Endothelial cell of umbilical vein (primary cell): ENCODE measurements around the gene LRRTM3. TPM values are rescaled to one million over a fixed set of nuclear protein-coding genes. Genes with fewer than 3 reads are reported as not detected.

Experiments used
- BruUV-seq: library from RNA; stranded (reverse); fragments of 400-500 nt; replicated peaks from 2 replicates; lab custom pipeline; 2021; lab: Mats Ljungman, UMichigan
- CTCF ChIA-PET: fragments of 300-600, 350-600 bp; sonication (Branson Sonifier 250); formaldehyde crosslinking; loops from one replicate; lab custom pipeline; 2021; ENCODE audit warnings: antibody characterized with exemption, inconsistent platforms; lab: Charles Lee
- POLR2A ChIA-PET: fragments of 300-600, 350-600 bp; sonication (Branson Sonifier 250); formaldehyde crosslinking; loops from one replicate; lab custom pipeline; 2021; ENCODE audit warnings: antibody characterized with exemption, inconsistent platforms; lab: Charles Lee
- DNase-seq: peaks from one replicate; pipeline ENCODE4 v3.0.0-alpha.2; 2011; ENCODE audit warnings: low read depth, low spot score
- FAIRE-seq: peaks from 2 replicates; lab custom pipeline; 2011; peaks lifted over from hg19 to GRCh38; lab: Jason Lieb, UNC
- H2AFZ ChIP-seq: 2 replicates; pipeline ENCODE4 v1.6.0; 2012; ENCODE audit warnings: low read depth, low read length, control low read depth, inconsistent platforms
- H3K27ac ChIP-seq: 2 replicates; pipeline ENCODE4 v1.5.1; 2011; ENCODE audit warnings: low read depth, mild to moderate bottlenecking, control low read depth, low read length, moderate library complexity; ENCODE audit not compliant: insufficient read depth
- H3K27me3 ChIP-seq, 2 experiments: 2 replicates each; pipeline versions ENCODE4 v1.6.0 to v1.6.1; 2011; ENCODE audit warnings: low read length in 2 of 2, mixed read lengths in 1 of 2; ENCODE audit not compliant: control insufficient read depth in 2 of 2, insufficient read depth in 2 of 2
- H3K36me3 ChIP-seq, 2 experiments: 2 replicates in 1 of 2; 3 replicates in 1 of 2; pipeline ENCODE4 v1.5.1; 2011; ENCODE audit warnings: low read length in 2 of 2, mild to moderate bottlenecking in 1 of 2, moderate library complexity in 1 of 2; ENCODE audit not compliant: control insufficient read depth in 2 of 2, insufficient read depth in 2 of 2; ENCODE audit errors: extremely low read depth in 1 of 2
- H3K4me1 ChIP-seq: 3 replicates; pipeline ENCODE4 v1.5.1; 2011; ENCODE audit warnings: mild to moderate bottlenecking, low read length; ENCODE audit not compliant: control insufficient read depth, insufficient read depth; ENCODE audit errors: extremely low read depth
- H3K4me2 ChIP-seq: 2 replicates; pipeline ENCODE4 v1.6.1; 2011; ENCODE audit warnings: low read length, control low read depth, mixed read lengths; ENCODE audit not compliant: insufficient read depth
- H3K4me3 ChIP-seq, 3 experiments: fragments of 200-600 bp in 1 of 3; sonication (generic), shearing (Covaris generic) in 1 of 3; replicated peaks in 1 of 3; 2 replicates each; pipeline ENCODE4 v1.5.1; 2011 to 2016; ENCODE audit warnings: control low read depth in 3 of 3, low read length in 3 of 3, mild to moderate bottlenecking in 2 of 3, inconsistent platforms in 1 of 3, low read depth in 1 of 3, moderate library complexity in 1 of 3; ENCODE audit not compliant: insufficient read depth in 1 of 3
- H3K79me2 ChIP-seq: 2 replicates; pipeline ENCODE4 v1.6.0; 2012; ENCODE audit warnings: low read length, inconsistent platforms; ENCODE audit not compliant: control insufficient read depth, insufficient read depth
- H3K9ac ChIP-seq: replicated peaks from 2 replicates; pipeline ENCODE3; 2011; ENCODE audit warnings: low read length, control low read depth; ENCODE audit not compliant: insufficient read depth; ENCODE audit errors: extremely low read depth
- H3K9me1 ChIP-seq: replicated peaks from 3 replicates; pipeline ENCODE4 v1.6.0; 2011; ENCODE audit warnings: mild to moderate bottlenecking, low read length; ENCODE audit not compliant: control insufficient read depth, insufficient read depth; ENCODE audit errors: extremely low read depth
- H3K9me3 ChIP-seq: replicated peaks from 2 replicates; pipeline ENCODE4 v1.5.1; 2012; ENCODE audit warnings: low read length, inconsistent platforms; ENCODE audit not compliant: control insufficient read depth, insufficient read depth
- H4K20me1 ChIP-seq: replicated peaks from 2 replicates; pipeline ENCODE3; 2011; ENCODE audit warnings: mild to moderate bottlenecking, low read length; ENCODE audit not compliant: control insufficient read depth, insufficient read depth; ENCODE audit errors: extremely low read depth
- CTCF ChIP-seq, 2 donors: IDR thresholded peaks; 1 replicate in 1 of 2; 2 replicates in 1 of 2; pipeline ENCODE4 v1.5.1; 2011; ENCODE audit warnings: low read length in 2 of 2, mild to moderate bottlenecking in 2 of 2, moderate library complexity in 2 of 2, control low read depth in 1 of 2, inconsistent platforms in 1 of 2, low read depth in 1 of 2; ENCODE audit not compliant: insufficient read depth in 1 of 2; ENCODE audit errors: extremely low read depth in 1 of 2
- EZH2 ChIP-seq: IDR thresholded peaks from 2 replicates; pipeline ENCODE4 v1.6.1; 2012; ENCODE audit warnings: borderline replicate concordance, low read depth, mild to moderate bottlenecking, moderate library complexity, low read length, inconsistent platforms; ENCODE audit not compliant: severe bottlenecking
- FOS ChIP-seq: IDR thresholded peaks from 2 replicates; pipeline ENCODE4 v1.6.1; 2011; ENCODE audit warnings: mild to moderate bottlenecking, low read length, moderate library complexity, borderline replicate concordance; ENCODE audit not compliant: insufficient read depth
- GATA2 ChIP-seq: IDR thresholded peaks from 2 replicates; pipeline ENCODE4 v1.7.0; 2011; ENCODE audit warnings: low read depth, mild to moderate bottlenecking, moderate library complexity, mixed read lengths, low read length; ENCODE audit not compliant: insufficient read length, insufficient read depth
- JUN ChIP-seq: IDR thresholded peaks from 2 replicates; pipeline ENCODE4 v1.6.1; 2011; ENCODE audit warnings: borderline replicate concordance, low read depth; ENCODE audit not compliant: insufficient read length, insufficient read depth
- MYC ChIP-seq: IDR thresholded peaks from one replicate; pipeline ENCODE4 v1.6.1; 2011; ENCODE audit warnings: mild to moderate bottlenecking, low read depth, low read length
- POLR2A ChIP-seq: IDR thresholded peaks from 2 replicates; pipeline ENCODE4 v1.6.1; 2012; ENCODE audit warnings: low read depth, mild to moderate bottlenecking, control low read depth, low read length
- POLR2AphosphoS5 ChIP-seq: IDR thresholded peaks from 2 replicates; pipeline ENCODE4 v1.6.1; 2012; ENCODE audit warnings: low read depth, mild to moderate bottlenecking, control low read depth, low read length, moderate library complexity; ENCODE audit not compliant: insufficient read depth
- dilution Hi-C: fragments of 300-500 bp; cut with MboI; formaldehyde crosslinking; loops from one replicate; pipeline ENCODE4 v1.15.0; 2019; ENCODE audit warnings: low sequenced_read_pairs; ENCODE audit not compliant: extremely low pct_ligation_motif_present
- intact Hi-C: fragments of 100-400 bp; cut with micrococcal nuclease; formaldehyde crosslinking; loops from one replicate; pipeline ENCODE4 v1.10.0; 2022
- polyA plus RNA-seq, 4 experiments: library from polyadenylated mRNA; depleted of rRNA in 3 of 4; stranded (reverse) in 3 of 4; unstranded in 1 of 4; fragments of >200 nt; gene quantifications; 2 replicates each; pipeline versions ENCODE4 v1.2.1 to v1.2.3, GENCODE V29; 2011 to 2012; ENCODE audit warnings: missing spikeins in 1 of 4
- total RNA-seq: library from RNA; stranded (reverse); gene quantifications from 2 replicates; pipeline ENCODE4 v1.2.3, GENCODE V29; 2021
- TF ChIP-seq, protein P1 (sequence below): IDR thresholded peaks from 2 replicates; pipeline ENCODE4 v1.6.1; 2011; ENCODE audit not compliant: insufficient read depth, insufficient read length

The LRRTM3 gene
- total and polyA plus RNA-seq, 2 donors (not counting 3 experiments of a cell fraction or from before 2014, with no cell fraction given): not detected

DNA sequence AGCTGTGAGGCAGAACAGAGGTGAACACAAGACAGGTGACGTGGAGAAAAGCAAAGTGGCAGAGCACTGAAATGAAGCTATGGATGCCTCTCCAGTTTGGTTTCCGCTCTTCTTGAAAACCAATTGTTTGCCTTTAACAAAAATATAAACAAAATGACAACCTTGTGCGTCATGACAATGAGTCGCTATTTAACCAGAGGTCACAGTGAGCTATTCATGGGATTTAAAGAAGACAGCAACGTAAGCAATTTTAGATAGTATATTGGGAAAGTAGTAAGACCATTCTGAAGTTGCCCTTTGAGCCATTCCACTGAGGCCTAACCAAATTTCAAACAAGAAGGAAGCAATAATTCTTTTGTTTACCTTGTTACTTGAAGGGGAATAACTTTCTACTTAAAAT lies 15.2 kb upstream of the LRRTM3 start:
- no peak for FAIRE-seq
- Histone ChIP-seq H3K79me2 (no peaks in the 10 kb centered on the region), H3K4me2 (no peak overlapping the region), H3K36me3 (no peaks in the 10 kb centered on the region), H3K9me1 (no peaks in the 10 kb centered on the region), H3K9me3 (no peaks in the 10 kb centered on the region), H3K4me3 (no peak overlapping the region), H3K4me1 (no peaks in the 10 kb centered on the region), H2AFZ (no peak overlapping the region), H3K27me3 (no peaks in the 10 kb centered on the region), H4K20me1 (no peaks in the 10 kb centered on the region), H3K9ac (no peak overlapping the region), H3K27ac (no peak overlapping the region)
- POLR2A ChIA-PET: no interaction called here
- DNase-seq: no peak
- dilution Hi-C loops (no loop called here), intact Hi-C loops (no loop called here)
- no TSS peak for BruUV-seq
- CTCF ChIA-PET: no interaction called here
- TF ChIP-seq GATA2 (no peak), POLR2AphosphoS5 (no peak), MYC (no peak), FOS (no peak), CTCF (IDR thresholded peaks at IDR 0.05; ENCODE audit: extremely low read depth in 1 of 2, insufficient read depth in 1 of 2, low read depth in 1 of 2, low read length in 2 of 2) (no peak)

- dilution Hi-C loops: no loop called here
- POLR2A ChIA-PET: no interaction called here
- CTCF ChIA-PET: interaction anchor here (1.2 kb wide), 1 partner anchor 15 kb away, joined by 4 read pairs; no protein-coding TSS in a partner anchor
- intact Hi-C loops: no loop called here
- TF ChIP-seq POLR2A (no peak), EZH2 (no peak), MYC (no peak), FOS (no peak), JUN (no peak), POLR2AphosphoS5 (no peak), CTCF (IDR thresholded peaks at IDR 0.05; ENCODE audit: extremely low read depth in 1 of 2, insufficient read depth in 1 of 2, low read depth in 1 of 2, low read length in 2 of 2) (no peak), GATA2 (no peak)
- TF ChIP-seq, protein P1, sequence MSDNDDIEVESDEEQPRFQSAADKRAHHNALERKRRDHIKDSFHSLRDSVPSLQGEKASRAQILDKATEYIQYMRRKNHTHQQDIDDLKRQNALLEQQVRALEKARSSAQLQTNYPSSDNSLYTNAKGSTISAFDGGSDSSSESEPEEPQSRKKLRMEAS: no peak
- Histone ChIP-seq H3K4me3 (no peak overlapping the region), H3K9ac (no peak overlapping the region), H3K9me1 (no peaks in the 10 kb centered on the region), H4K20me1 (no peaks in the 10 kb centered on the region), H3K36me3 (no peaks in the 10 kb centered on the region), H3K79me2 (no peaks in the 10 kb centered on the region), H3K4me2 (no peak overlapping the region), H3K27ac (no peak overlapping the region), H3K9me3 (no peaks in the 10 kb centered on the region), H2AFZ (no peak overlapping the region), H3K4me1 (no peaks in the 10 kb centered on the region), H3K27me3 (no peaks in the 10 kb centered on the region)
- BruUV-seq: no TSS peak
- FAIRE-seq (no peak), DNase-seq (no peak)
These were observed 9.8 kb upstream of the LRRTM3 start for GRCh38 chr10:66916030-66916429.
